Activated naive CD4-positive, alpha-beta T cell treated with anti-CD3 and anti-CD28 coated beads, Interleukin-2, amount 10 ng/mL, durations not matched to agents 7 days and 5 days (primary cell): ENCODE data around the gene PCSK4.
"Not testable (repeated sequence)": the region's sequence is repeated elsewhere in the genome, so short reads cannot be mapped to it uniquely, and the experiment has no call there.

Experiments used
- CTCF ChIA-PET: fragments of 350-600 bp; sonication (Branson Sonifier 250); formaldehyde crosslinking; loops from one replicate; lab custom pipeline; 2021; ENCODE audit warnings: antibody characterized with exemption; lab: Charles Lee
- DNase-seq: peaks from one replicate; pipeline ENCODE4 v3.0.0-alpha.2; 2020
- H3K27ac Mint-ChIP-seq: one replicate; pipeline ENCODE4 v1.8.0; 2021; ENCODE audit warnings: mild to moderate bottlenecking, moderate library complexity, mixed read lengths
- H3K27me3 Mint-ChIP-seq: one replicate; pipeline ENCODE4 v1.8.0; 2021; ENCODE audit warnings: mild to moderate bottlenecking, mixed read lengths
- H3K36me3 Mint-ChIP-seq: one replicate; pipeline ENCODE4 v1.8.0; 2021; ENCODE audit warnings: mixed read lengths
- H3K4me1 Mint-ChIP-seq: one replicate; pipeline ENCODE4 v1.8.0; 2021; ENCODE audit warnings: mixed read lengths
- H3K4me3 Mint-ChIP-seq: one replicate; pipeline ENCODE4 v1.8.0; 2021; ENCODE audit warnings: mild to moderate bottlenecking, moderate library complexity, mixed read lengths
- H3K9me3 Mint-ChIP-seq: one replicate; pipeline ENCODE4 v1.8.0; 2021; ENCODE audit warnings: mixed read lengths

Gene PCSK4

DNA sequence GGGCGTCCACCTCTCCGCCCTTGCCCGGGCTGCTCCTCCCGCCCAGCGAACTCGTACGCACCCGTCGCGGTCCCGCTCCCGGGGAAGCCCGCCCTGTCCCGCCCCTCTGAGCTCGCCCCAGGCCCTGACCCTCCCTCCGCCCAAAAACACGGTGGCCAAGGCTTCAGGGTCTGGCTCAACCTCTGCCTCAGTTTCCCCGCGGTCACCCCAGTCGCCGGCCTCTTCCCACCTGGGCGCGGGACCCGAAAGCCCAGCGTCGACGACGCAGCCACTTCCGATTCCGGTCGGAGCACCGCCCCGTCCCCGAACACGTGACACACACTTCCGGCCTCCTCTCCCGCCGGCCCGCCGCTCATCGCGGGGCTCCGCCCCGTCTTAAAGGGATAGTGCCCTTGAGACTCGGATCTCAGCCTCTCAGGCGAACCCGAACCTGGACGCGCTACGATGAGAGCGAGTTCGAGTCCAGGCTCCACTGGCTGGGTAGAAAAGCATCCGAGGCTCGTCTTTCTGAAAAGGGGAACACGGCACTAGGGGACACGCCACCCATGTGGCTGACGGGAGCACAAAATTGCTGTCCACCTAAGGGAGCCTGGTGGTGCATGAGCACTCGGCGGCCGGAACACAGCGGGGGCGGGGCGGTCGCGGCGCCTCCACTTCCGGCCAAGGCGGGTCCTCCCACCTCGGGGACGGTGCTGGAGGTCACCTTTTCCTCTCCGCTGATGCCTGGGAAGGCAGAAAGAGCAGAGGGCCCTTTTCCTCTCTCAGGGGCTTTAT lies 11.0 kb downstream of the PCSK4 start, which contains the start of gene C19orf25:
TSS of gene C19orf25 (minus strand) at position 282 of the 774 bp plus-strand sequence. CDS start 312 bp downstream, outside the sequence.
- peak; percentile 96 for DNase-seq
- Mint-ChIP-seq H3K4me3 (peak within 1 kb of the TSS; percentile 93), H3K4me1 (peaks cover 25% of the 10 kb centered on the region), H3K27me3 (peaks cover 16% of the 10 kb centered on the region), H3K27ac (peak within 1 kb of the TSS; percentile 91), H3K9me3 (no peaks in the 10 kb centered on the region), H3K36me3 (peaks cover 6% of the 10 kb centered on the region)
- CTCF ChIA-PET, result no interaction called here

DNA sequence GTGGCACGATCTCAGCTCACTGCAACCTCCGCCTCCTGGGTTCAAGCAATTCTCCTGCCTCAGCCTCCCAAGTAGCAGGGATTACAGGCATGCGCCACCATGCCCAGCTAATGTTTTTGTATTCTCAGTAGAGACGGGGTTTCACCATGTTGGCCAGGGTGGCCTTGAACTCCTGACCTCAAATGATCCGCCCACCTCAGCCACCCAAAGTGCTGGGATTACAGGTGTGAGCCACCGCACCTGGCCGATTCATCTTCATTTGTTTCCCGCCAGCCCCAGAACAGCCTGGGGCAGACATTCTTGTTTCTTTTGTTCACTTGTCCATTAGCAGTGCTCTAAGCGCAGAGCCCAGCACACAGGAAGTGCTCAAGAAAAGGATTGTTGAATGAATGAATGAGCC lies 13.1 kb downstream of the PCSK4 start:
- H3K36me3 Mint-ChIP-seq, H3K9me3 Mint-ChIP-seq, DNase-seq, H3K27ac Mint-ChIP-seq: not testable (repeated sequence)
- Mint-ChIP-seq H3K27me3 (peaks cover 33% of the 10 kb centered on the region), H3K4me1 (peaks cover 29% of the 10 kb centered on the region), H3K4me3 (peak overlapping the region; percentile 41)
- CTCF ChIA-PET, result interaction anchor here (0.7 kb wide), 1 partner anchor 301 kb away, joined by 3 read pairs; no protein-coding TSS in a partner anchor

DNA sequence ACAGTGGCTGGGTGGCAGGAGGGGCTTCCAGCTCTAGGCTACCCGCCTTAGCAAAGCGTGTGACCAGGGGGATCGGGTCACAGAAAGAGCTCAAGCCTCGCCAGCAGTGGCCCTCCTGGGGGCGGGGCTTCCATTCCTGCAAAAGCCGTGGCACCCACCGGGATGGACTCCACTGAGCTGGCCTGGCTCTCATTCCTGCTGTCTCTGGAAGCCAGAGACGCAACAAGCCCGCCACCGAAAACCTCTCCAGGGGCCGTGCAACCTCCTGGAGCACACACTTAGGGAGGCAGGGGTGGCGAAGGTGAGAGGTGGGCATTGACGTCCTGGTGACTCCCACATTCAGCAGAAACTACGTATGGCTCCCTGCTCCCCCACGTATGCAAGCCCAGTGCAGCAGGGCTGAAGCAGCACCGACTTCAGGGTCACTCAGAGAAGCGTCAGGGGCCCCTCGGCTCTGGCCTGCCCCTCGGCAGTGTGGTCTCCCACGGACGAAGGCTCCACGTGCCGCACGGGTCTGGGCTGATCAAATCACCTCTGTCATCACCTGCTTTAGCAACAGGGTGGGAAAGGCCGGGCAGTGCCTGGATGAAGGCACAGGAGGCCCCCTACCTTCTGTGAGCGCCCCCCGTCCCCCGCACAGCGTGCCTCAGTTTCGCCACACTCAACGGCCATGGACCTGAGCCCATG lies 14.3 kb downstream of the PCSK4 start:
- Mint-ChIP-seq H3K4me3 (no peak overlapping the region), H3K36me3 (peaks cover 6% of the 10 kb centered on the region), H3K27me3 (peaks cover 40% of the 10 kb centered on the region), H3K9me3 (no peaks in the 10 kb centered on the region), H3K27ac (no peak overlapping the region), H3K4me1 (peaks cover 39% of the 10 kb centered on the region)
- DNase-seq, result no peak
- CTCF ChIA-PET, result interaction anchor here (1.2 kb wide), 1 partner anchor 27 kb away, joined by 4 read pairs; no protein-coding TSS in a partner anchor

DNA sequence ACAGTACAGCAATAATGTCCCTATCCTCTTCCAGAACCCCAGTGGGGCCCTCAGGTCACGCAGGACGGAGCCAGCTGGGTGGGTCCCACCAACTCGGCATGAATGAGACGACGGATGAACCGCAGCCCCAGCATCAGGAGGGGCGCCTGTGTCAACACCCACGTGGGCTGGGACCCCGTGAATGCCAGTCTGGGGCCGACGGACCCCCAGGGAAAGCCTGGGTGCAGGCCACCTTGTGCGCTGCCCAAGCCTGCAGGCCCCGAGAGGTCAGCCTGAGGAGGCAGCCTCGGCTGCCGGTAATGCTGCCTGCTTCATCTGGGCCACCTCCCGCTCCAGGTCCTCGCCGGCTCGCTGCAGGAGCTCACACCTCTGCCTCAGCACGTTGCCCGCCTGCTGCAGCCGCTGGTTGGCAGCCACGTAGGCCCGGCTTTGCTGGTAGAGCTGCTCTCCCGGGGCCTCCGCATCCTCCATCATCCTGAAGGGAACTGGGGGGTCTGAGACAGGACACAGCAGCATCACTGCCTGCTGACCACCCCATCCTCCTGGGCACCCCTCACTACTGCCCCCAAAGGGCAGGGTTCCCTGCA lies 15.3 kb downstream of the PCSK4 start:
- Mint-ChIP-seq H3K4me1 (peaks cover 39% of the 10 kb centered on the region), H3K27me3 (peaks cover 45% of the 10 kb centered on the region), H3K27ac (no peak overlapping the region), H3K36me3 (peaks cover 6% of the 10 kb centered on the region), H3K9me3 (no peaks in the 10 kb centered on the region), H3K4me3 (no peak overlapping the region)
- DNase-seq, result no peak
- CTCF ChIA-PET, result interaction anchor here (1.2 kb wide), 1 partner anchor 28 kb away, joined by 4 read pairs; no protein-coding TSS in a partner anchor

DNA sequence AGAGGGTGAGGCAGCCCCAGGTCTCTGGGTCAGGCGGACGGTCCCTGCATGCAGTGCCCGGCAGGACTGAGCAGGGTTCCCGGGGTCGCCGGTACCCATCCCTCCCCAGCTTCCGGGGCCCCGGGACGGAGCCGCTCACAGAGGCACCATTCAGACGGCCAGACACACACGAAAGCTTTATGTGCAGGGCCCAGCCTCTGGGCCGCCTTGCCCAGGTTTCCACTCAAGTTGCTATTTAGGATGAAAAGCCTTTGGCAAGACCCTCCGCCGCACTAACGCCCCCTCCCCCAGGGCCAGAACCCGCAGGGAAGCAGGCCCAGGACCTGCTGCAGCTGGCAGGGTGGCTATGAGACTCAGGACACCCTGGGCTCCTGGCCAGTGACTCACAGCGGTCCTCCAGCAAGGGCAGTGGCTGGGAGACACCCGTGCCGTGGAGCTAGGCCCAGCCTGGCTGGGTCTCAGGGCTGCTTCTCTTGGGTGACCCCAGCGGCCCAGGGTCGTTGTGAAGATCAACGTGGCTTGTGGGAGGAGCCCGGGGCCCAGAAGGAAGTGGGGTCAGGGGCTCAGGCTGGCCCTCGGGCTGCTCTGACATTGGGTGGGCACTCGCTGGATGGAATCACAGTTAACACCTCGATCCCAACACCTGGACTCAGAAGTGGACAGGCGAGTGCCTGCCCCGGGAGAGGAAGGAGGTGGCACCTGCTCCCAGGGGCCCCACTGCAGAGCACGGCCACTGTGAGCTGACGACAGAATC lies 16.0 kb downstream of the PCSK4 start:
- H3K36me3 Mint-ChIP-seq, result peaks cover 6% of the 10 kb centered on the region
- no peaks in the 10 kb centered on the region for H3K9me3 Mint-ChIP-seq
- H3K4me1 Mint-ChIP-seq, result peaks cover 33% of the 10 kb centered on the region
- peaks cover 44% of the 10 kb centered on the region for H3K27me3 Mint-ChIP-seq
- CTCF ChIA-PET, result no interaction called here
- H3K27ac Mint-ChIP-seq, result no peak overlapping the region
- DNase-seq, result no peak
- H3K4me3 Mint-ChIP-seq, result no peak overlapping the region

DNA sequence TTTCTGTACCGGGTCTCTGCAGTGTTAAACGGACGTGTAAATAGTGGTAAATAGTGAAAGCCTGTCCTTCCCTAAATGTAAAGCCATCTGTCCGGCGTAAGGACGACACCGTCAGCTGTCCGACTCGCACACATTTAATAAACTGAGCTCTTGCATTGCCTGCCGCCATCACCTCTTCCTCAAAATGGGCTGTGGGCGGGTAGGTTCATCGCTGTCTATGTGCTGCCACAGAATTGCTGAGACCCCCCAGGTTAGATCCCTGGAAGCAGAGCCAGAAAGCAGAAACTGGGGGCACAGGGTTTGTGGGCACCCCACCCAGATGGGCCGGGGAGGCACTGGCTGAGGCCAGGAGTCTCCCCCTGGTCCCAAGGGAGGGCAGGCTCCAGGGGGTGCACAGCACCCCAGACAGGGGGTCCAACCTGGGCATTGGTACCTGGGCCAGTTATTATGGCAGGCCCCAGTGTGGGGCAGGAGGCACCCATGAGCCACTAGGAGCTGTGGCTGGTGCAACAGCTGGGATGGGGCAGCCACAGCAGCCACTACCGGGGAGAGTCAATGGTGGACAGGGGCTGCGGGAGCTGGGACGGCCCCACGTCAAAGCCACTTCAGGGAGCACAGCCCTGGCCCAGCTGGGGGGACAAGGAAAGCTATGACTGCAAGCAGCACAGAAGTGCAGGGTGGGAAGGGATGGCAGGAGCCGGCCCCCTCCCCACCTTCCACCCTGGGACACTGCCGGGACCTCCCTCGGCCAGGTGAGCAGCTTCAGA lies 16.9 kb downstream of the PCSK4 start:
- Mint-ChIP-seq H3K9me3 (no peaks in the 10 kb centered on the region), H3K27ac (no peak overlapping the region), H3K4me1 (peaks cover 31% of the 10 kb centered on the region), H3K27me3 (peaks cover 50% of the 10 kb centered on the region), H3K4me3 (no peak overlapping the region), H3K36me3 (peaks cover 4% of the 10 kb centered on the region)
- no peak for DNase-seq
- CTCF ChIA-PET, result no interaction called here

DNA sequence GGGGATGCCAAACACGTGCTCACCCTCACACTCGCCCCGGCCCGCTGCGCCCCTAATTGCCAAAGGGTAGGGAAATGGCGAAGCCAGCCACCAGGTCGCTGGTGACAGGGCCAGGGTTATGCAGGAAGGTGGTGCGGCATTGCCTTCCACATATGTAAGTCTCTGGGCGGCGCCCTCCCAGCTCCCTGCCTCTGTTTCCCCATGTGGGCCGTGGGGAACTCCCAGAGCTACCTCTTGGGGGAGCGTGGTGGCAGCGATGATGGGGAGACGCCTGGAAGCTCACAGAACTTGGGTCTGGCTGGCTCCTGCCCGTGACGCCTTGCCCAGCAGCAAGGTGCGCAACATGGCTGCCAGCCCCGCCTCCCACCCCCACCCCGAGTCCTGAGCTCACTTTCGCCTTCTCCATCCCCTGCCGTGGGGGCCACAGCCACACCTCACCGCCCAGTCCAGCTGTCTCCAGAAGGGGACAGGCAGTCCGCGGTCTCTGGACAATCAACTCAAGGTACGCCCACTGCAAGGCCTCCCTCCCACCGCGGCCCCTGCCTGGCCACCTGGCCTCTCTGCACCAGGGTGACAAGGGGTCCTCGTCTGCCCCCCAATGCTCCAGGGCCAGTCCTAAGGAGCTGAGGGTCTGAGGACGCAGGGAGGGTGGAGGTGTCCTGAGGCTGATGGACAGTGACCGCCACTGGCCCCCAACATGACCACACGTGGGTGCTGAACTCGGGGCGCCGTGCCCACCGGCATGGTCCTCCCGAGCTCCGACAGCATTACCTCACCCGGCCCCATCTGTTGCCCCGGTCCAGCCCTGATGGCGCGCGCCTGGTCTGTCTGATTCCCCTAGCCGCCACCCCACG lies 17.7 kb downstream of the PCSK4 start:
- no peak overlapping the region for H3K4me3 Mint-ChIP-seq
- H3K27ac Mint-ChIP-seq, result no peak overlapping the region
- H3K4me1 Mint-ChIP-seq, result peaks cover 26% of the 10 kb centered on the region
- no peak for DNase-seq
- H3K9me3 Mint-ChIP-seq, result no peaks in the 10 kb centered on the region
- peaks cover 3% of the 10 kb centered on the region for H3K36me3 Mint-ChIP-seq
- H3K27me3 Mint-ChIP-seq, result peaks cover 58% of the 10 kb centered on the region
- CTCF ChIA-PET, result interaction anchor here (0.7 kb wide), 1 partner anchor 27 kb away, joined by 3 read pairs; no protein-coding TSS in a partner anchor

DNA sequence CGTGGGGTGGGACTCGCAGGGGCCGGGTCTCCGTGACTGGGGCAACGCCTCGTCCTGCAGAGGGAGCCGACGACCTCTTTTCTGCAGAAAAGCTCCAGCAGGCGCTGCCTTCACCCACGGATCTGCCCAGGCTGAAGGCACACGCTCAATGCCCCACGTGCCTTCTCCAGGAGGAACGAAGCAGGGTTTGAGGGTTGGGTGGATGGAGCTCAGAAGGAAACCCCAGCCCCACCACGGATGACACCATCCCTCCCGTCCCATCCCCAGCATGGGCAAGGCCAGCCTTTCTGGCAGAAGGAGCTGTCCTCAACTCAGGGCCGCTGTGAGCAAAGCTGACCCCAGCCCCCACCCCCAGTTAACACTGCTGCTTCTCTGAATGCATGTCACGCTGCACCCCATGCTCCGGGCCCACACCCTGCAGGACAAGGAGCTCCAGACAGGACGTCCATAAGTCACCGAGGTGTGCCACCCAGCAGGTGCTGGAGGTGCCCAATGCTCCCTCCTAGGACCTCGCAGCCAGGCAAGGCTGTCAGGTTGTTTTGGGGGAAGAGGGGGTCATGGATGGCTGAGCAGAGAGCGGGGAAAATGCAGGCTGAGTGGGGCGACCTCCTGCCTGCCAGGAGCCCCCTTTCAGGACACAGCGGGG lies 18.5 kb downstream of the PCSK4 start:
- CTCF ChIA-PET, result interaction anchor here (0.6 kb wide), 1 partner anchor 205 kb away, joined by 3 read pairs; no protein-coding TSS in a partner anchor
- Mint-ChIP-seq H3K4me1 (peaks cover 21% of the 10 kb centered on the region), H3K27ac (no peak overlapping the region), H3K27me3 (peaks cover 66% of the 10 kb centered on the region), H3K9me3 (no peaks in the 10 kb centered on the region), H3K36me3 (no peaks in the 10 kb centered on the region), H3K4me3 (no peak overlapping the region)
- peak; percentile 45 for DNase-seq

DNA sequence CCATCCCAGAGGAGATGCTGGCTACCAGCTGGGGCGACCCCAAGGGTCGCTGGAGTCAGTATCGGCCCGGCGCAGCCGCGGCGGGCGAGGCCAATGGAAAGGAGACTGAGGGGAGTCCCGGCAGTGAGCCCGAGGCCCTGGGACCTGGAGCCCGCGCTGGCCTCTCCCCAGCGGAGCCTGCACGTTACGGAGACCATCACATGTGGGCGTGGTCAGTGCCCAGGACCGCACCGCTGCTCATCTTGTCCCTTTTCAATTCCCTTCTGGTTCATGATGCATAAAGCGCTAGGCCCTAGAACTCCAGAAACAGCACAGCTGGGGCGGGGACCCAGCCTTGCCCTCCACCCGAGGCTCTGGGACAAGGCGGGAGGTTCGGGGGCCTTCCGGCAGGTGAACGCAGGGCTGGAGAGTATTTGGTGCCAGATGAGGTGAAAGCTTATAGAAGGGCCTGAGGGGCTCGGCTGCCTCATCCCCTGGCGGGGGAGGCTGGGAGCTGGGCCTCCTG lies 19.1 kb downstream of the PCSK4 start:
- no peak overlapping the region for H3K27ac Mint-ChIP-seq
- DNase-seq, result peak; percentile 54
- no peaks in the 10 kb centered on the region for H3K36me3 Mint-ChIP-seq
- H3K27me3 Mint-ChIP-seq, result peaks cover 72% of the 10 kb centered on the region
- H3K4me1 Mint-ChIP-seq, result peaks cover 20% of the 10 kb centered on the region
- H3K4me3 Mint-ChIP-seq, result peak overlapping the region; percentile 66
- no peaks in the 10 kb centered on the region for H3K9me3 Mint-ChIP-seq
- CTCF ChIA-PET, result interaction anchor here (0.6 kb wide), 1 partner anchor 205 kb away, joined by 3 read pairs; no protein-coding TSS in a partner anchor

DNA sequence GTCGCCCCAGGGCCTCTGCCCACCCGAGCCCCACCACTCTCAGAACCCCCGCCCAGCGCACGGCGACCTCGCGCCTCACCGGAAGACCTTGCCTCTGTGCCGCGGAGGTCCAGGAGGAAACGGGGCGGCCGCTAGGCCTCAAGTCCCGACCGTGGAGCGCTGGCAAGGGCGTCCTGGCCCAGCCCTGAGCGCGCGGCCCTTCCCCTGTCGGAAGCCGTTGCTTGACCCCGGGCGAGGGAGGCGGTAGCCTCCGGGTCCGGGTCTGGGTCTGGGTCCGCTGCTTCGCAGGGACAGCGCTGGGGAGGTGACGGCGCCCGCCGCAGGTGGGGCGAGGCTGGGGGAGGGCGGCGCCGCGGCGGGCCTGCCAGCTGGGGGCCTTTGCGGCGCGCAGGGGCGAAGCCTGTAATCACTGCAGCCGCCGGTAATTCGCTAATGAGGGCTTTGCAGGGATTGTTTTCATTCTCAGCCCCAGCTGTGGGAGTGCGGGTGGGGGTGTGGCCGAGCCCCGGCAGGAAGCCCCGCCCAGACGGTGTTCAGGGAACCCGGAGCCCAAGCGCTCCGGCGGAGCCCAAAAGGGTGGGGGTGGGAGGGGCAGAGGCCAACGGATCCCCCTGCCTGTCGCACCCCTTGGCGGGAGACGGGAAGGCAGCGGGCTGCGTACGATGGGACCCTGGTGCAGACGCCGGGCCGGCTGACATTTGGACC lies 19.7 kb downstream of the PCSK4 start:
- Mint-ChIP-seq H3K4me3 (peak overlapping the region; percentile 66), H3K4me1 (peaks cover 20% of the 10 kb centered on the region), H3K27ac (no peak overlapping the region), H3K27me3 (peaks cover 77% of the 10 kb centered on the region), H3K36me3 (no peaks in the 10 kb centered on the region), H3K9me3 (no peaks in the 10 kb centered on the region)
- DNase-seq, result peak; percentile 87
- CTCF ChIA-PET, result no interaction called here

DNA sequence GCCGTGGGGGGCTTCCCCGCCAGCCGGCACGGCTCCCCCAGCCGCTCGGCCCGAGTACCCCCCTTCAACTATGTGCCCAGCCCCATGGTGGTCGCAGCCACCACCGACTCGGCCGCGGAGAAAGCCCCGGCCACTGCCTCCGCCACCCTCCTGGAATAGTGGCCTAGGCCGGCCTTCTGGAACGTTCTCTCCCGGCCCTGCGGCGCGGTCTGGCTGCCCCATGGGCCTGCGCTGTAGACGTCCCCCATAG lies 20.2 kb downstream of the PCSK4 start:
- peaks cover 20% of the 10 kb centered on the region for H3K4me1 Mint-ChIP-seq
- peak overlapping the region; percentile 66 for H3K4me3 Mint-ChIP-seq
- H3K9me3 Mint-ChIP-seq, result no peaks in the 10 kb centered on the region
- H3K27ac Mint-ChIP-seq, result no peak overlapping the region
- CTCF ChIA-PET, result no interaction called here
- DNase-seq, result no peak
- peaks cover 82% of the 10 kb centered on the region for H3K27me3 Mint-ChIP-seq
- no peaks in the 10 kb centered on the region for H3K36me3 Mint-ChIP-seq
